Measurements from ENCODE around the gene GALNT10.
A peak's percentile ranks its signal among the peaks of the same experiment; 100 is the strongest.

The GALNT10 gene

GRCh38 chr5:154460172-154460571, 269.6 kb downstream of the GALNT10 start:
- H3K9me3 Mint-ChIP-seq, result no peaks in the 10 kb centered on the region
- peaks cover 20% of the 10 kb centered on the region for H3K36me3 Mint-ChIP-seq (ENCODE audit: low read depth)
- no peaks in the 10 kb centered on the region for H3K27me3 Mint-ChIP-seq (ENCODE audit: low read depth)
- no peak overlapping the region for H3K27ac Mint-ChIP-seq
- no peak for DNase-seq (ENCODE audit: low spot score)
- H3K4me1 Mint-ChIP-seq (ENCODE audit: low read depth), result no peaks in the 10 kb centered on the region
- no peak overlapping the region for H3K4me3 Mint-ChIP-seq

DNA sequence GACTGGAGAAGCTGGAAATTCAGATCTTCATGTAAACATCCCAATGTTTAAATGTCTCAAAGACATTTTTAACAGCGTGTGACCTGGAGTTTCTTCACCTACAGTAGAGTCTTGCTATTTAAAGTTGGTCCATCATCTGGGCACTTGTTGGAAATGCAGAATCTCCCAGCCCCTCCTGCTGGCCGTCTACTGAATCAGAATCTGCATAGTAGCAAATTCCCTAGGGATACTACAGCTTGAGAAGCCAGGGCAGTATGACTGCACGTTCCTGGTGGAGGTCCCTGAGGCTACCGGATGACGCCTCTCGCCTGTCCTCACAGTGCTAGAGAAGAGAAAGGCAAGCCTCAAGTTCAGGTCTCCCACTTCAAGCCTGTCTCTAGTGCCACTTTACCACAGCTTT, 271.0 kb downstream of the GALNT10 start:
- H3K4me3 Mint-ChIP-seq, result no peak overlapping the region
- no peak overlapping the region for H3K27ac Mint-ChIP-seq
- H3K9me3 Mint-ChIP-seq, result no peaks in the 10 kb centered on the region
- H3K27me3 Mint-ChIP-seq (ENCODE audit: low read depth), result peaks cover 4% of the 10 kb centered on the region
- no peaks in the 10 kb centered on the region for H3K4me1 Mint-ChIP-seq (ENCODE audit: low read depth)
- DNase-seq (ENCODE audit: low spot score), result no peak
- H3K36me3 Mint-ChIP-seq (ENCODE audit: low read depth), result peaks cover 9% of the 10 kb centered on the region

- Mint-ChIP-seq H3K36me3 (ENCODE audit: low read depth) (no peaks in the 10 kb centered on the region), H3K4me3 (no peak overlapping the region), H3K27ac (no peak overlapping the region), H3K9me3 (no peaks in the 10 kb centered on the region), H3K4me1 (ENCODE audit: low read depth) (no peaks in the 10 kb centered on the region), H3K27me3 (ENCODE audit: low read depth) (peaks cover 13% of the 10 kb centered on the region)
- DNase-seq (ENCODE audit: low spot score), result no peak
Observed at GRCh38 chr5:154464438-154464837, 273.9 kb downstream of the GALNT10 start.

DNA sequence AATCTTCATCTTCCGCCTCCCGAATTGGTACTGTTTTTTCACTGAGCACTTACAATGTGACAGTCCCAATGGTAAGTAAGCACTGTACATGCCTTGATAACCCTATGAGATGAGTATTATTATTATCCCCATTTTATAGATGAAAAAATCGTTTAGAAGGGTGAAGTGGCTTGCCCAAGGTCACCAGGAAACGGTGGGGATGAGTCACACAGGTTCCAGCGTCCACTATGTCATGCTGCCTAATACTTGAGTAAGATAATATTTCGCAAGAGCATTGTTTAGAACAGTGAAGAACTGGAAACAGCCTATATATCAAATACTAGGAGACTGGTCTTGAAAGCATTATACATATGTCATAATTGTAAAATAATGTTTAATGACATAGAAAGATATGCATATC, 274.6 kb downstream of the GALNT10 start:
- Mint-ChIP-seq H3K4me3 (no peak overlapping the region), H3K27ac (no peak overlapping the region), H3K9me3 (no peaks in the 10 kb centered on the region), H3K36me3 (ENCODE audit: low read depth) (no peaks in the 10 kb centered on the region), H3K27me3 (ENCODE audit: low read depth) (peaks cover 17% of the 10 kb centered on the region), H3K4me1 (ENCODE audit: low read depth) (no peaks in the 10 kb centered on the region)
- no peak for DNase-seq (ENCODE audit: low spot score)

DNA sequence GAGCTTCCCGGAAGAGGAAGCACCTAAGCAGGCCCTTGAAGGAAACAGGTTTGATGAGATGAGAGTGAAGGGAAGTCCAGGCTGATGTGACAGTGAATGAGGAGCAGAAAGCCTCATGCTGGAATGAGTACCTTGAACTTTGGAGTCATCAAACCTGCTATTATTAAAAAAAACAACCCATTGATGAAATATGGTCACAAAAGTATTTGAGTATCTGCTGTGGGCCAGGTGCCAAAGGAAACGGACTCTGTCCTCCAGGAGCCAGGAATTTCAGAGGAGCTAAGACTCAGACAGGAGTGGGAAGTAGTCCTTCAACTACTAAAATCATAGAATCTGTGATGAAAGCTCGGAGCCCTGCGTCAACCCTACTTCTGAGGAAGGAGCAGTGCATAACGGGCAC, 275.6 kb downstream of the GALNT10 start:
- Mint-ChIP-seq H3K4me1 (ENCODE audit: low read depth) (no peaks in the 10 kb centered on the region), H3K9me3 (no peaks in the 10 kb centered on the region), H3K36me3 (ENCODE audit: low read depth) (no peaks in the 10 kb centered on the region), H3K27ac (no peak overlapping the region), H3K27me3 (ENCODE audit: low read depth) (peaks cover 27% of the 10 kb centered on the region), H3K4me3 (no peak overlapping the region)
- no peak for DNase-seq (ENCODE audit: low spot score)

GRCh38 chr5:154466671-154467070, 276.1 kb downstream of the GALNT10 start:
- no peaks in the 10 kb centered on the region for H3K4me1 Mint-ChIP-seq (ENCODE audit: low read depth)
- peaks cover 32% of the 10 kb centered on the region for H3K27me3 Mint-ChIP-seq (ENCODE audit: low read depth)
- H3K27ac Mint-ChIP-seq, result no peak overlapping the region
- no peak overlapping the region for H3K4me3 Mint-ChIP-seq
- no peaks in the 10 kb centered on the region for H3K9me3 Mint-ChIP-seq
- H3K36me3 Mint-ChIP-seq (ENCODE audit: low read depth), result no peaks in the 10 kb centered on the region
- no peak for DNase-seq (ENCODE audit: low spot score)

DNA sequence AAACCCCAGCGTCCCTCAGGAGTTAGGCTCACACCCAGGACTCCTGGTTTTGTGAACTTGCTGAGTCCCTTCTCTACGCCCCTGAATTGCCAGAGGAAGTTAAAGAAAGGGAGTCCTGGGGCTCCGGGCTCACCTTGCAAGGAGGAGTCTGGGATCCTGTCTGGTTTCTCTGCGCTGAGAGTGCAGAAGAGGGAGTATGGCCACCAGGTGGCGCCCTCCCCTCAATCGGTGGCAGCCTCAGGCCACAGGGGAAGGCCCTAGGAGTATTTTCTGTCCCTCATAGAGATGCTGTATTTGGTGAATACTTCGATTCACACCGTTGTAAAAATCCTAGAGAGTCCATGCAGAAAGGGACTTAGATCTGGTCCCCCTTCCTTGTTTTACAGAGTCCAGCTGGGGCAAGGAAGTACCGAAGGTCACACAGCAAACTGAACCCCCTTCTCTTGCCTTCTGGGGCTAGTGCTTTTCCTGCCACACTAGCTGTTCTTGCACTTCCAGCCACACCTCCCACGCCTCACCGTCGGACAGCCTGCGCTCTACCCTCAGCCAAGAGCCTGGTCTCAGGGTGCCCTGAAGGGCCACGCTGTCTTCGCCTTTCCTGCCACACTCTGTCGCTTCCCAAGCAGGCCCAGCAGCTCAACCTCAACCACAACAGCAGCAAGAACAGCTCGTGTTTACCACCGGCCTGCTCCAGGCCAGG, 277.3 kb downstream of the GALNT10 start:
- no peak overlapping the region for H3K4me3 Mint-ChIP-seq
- no peaks in the 10 kb centered on the region for H3K4me1 Mint-ChIP-seq (ENCODE audit: low read depth)
- peaks cover 43% of the 10 kb centered on the region for H3K27me3 Mint-ChIP-seq (ENCODE audit: low read depth)
- H3K27ac Mint-ChIP-seq, result no peak overlapping the region
- no peaks in the 10 kb centered on the region for H3K9me3 Mint-ChIP-seq
- DNase-seq (ENCODE audit: low spot score), result peak; percentile 52
- H3K36me3 Mint-ChIP-seq (ENCODE audit: low read depth), result no peaks in the 10 kb centered on the region

GRCh38 chr5:154470137-154470536, 279.6 kb downstream of the GALNT10 start:
- Mint-ChIP-seq H3K27ac (no peak overlapping the region), H3K27me3 (ENCODE audit: low read depth) (peaks cover 67% of the 10 kb centered on the region), H3K9me3 (no peaks in the 10 kb centered on the region), H3K4me3 (no peak overlapping the region), H3K4me1 (ENCODE audit: low read depth) (peaks cover 12% of the 10 kb centered on the region), H3K36me3 (ENCODE audit: low read depth) (peaks cover 2% of the 10 kb centered on the region)
- no peak for DNase-seq (ENCODE audit: low spot score)
